Uterus (tissue), 4 donors: ENCODE results near the gene RBFOX2. TPM values are rescaled to one million over a fixed set of nuclear protein-coding genes. Genes with fewer than 3 reads are reported as not detected.

Experiments used
- DNase-seq, 2 donors: peaks; one replicate each; pipeline ENCODE4 v3.0.0-alpha.2; 2019 to 2020
- H3K27ac ChIP-seq, 2 donors: fragments of 200-600 bp; sonication (generic); 1 replicate in 1 of 2; 2 replicates in 1 of 2; pipeline ENCODE4 v1.5.1; 2016 to 2018
- H3K27me3 ChIP-seq, 2 donors: fragments of 200-600 bp; sonication (generic); one replicate each; pipeline ENCODE4 v1.5.1; 2018 to 2019; ENCODE audit warnings: control low read depth in 1 of 2
- H3K36me3 ChIP-seq, 2 donors: fragments of 200-600 bp; sonication (generic); one replicate each; pipeline ENCODE4 v1.5.1; 2019; ENCODE audit warnings: control low read depth in 1 of 2
- H3K4me1 ChIP-seq, 2 donors: fragments of 200-600 bp; sonication (generic); one replicate each; pipeline ENCODE4 v1.5.1; 2018 to 2019; ENCODE audit warnings: control low read depth in 1 of 2
- H3K4me3 ChIP-seq, 2 donors: fragments of 200-600 bp; sonication (generic); 1 replicate in 1 of 2; 2 replicates in 1 of 2; pipeline ENCODE4 v1.5.1; 2018 to 2019; ENCODE audit warnings: mild to moderate bottlenecking in 1 of 2
- H3K9me3 ChIP-seq, 2 donors: fragments of 200-600 bp; sonication (generic); one replicate each; pipeline ENCODE4 v1.5.1; 2019; ENCODE audit warnings: control low read depth in 1 of 2
- CTCF ChIP-seq, 4 experiments: fragments of 200-600 bp in 2 of 4; fragments of 450-650 bp in 2 of 4; sonication (generic) in 2 of 4; IDR thresholded peaks; one replicate each; pipeline ENCODE4 v1.5.1; 2016 to 2019; ENCODE audit warnings: antibody characterized with exemption in 4 of 4, mild to moderate bottlenecking in 2 of 4, moderate library complexity in 1 of 4
- POLR2A ChIP-seq, 2 donors: fragments of 450-650 bp; IDR thresholded peaks; one replicate each; pipeline ENCODE4 v1.6.1; 2016; ENCODE audit warnings: antibody characterized with exemption in 2 of 2, mild to moderate bottlenecking in 1 of 2, moderate library complexity in 1 of 2
- intact Hi-C: fragments of 100-400 bp; cut with DNase I; formaldehyde crosslinking; loops from one replicate; pipeline ENCODE4 v1.15.1; 2023; ENCODE audit warnings: low total_unique reads
- total RNA-seq, 4 donors: library from RNA; depleted of rRNA in 3 of 4; stranded (reverse); fragments of >200 nt in 3 of 4; gene quantifications; one replicate each; pipeline versions ENCODE4 v1.1.0 to v1.2.4, GENCODE V29; 2014 to 2023
- donor health status: DM: yes; HTN: yes; CAD: no.

The RBFOX2 gene
- total RNA-seq, 4 donors from 2014 or later, result 81.0 to 311 (median 147) TPM

- Histone ChIP-seq H3K9me3 (no peaks in the 10 kb centered on the region), H3K4me3 (no peak overlapping the region), H3K36me3 (no peaks in the 10 kb centered on the region), H3K4me1 (no peaks in the 10 kb centered on the region), H3K27me3 (no peaks in the 10 kb centered on the region), H3K27ac (no peak overlapping the region)
- DNase-seq, result no peak
- intact Hi-C loops, result no loop called here
- TF ChIP-seq POLR2A (IDR thresholded peaks at IDR 0.05) (no peak), CTCF (IDR thresholded peaks at IDR 0.05) (no peak)
These were observed 317.3 kb downstream of the RBFOX2 start for GRCh38 chr22:35711336-35711735.

- intact Hi-C loops, result no loop called here
- DNase-seq, result no peak
These were observed 319.7 kb downstream of the RBFOX2 start for GRCh38 chr22:35708917-35709316.

GRCh38 chr22:35708453-35708852 lies 320.2 kb downstream of the RBFOX2 start:
- H3K36me3 ChIP-seq, result no peaks in the 10 kb centered on the region
- intact Hi-C loops, result no loop called here
- no peaks in the 10 kb centered on the region for H3K9me3 ChIP-seq
- no peak overlapping the region for H3K4me3 ChIP-seq
- TF ChIP-seq CTCF (IDR thresholded peaks at IDR 0.05) (no peak), POLR2A (IDR thresholded peaks at IDR 0.05) (no peak)
- DNase-seq, result no peak
- no peak overlapping the region for H3K27ac ChIP-seq
- no peaks in the 10 kb centered on the region for H3K27me3 ChIP-seq
- no peaks in the 10 kb centered on the region for H3K4me1 ChIP-seq

More at GRCh38 chr22:35708917-35709316, 319.7 kb downstream of the RBFOX2 start:
- no peak overlapping the region for H3K27ac ChIP-seq
- no peak for TF ChIP-seq POLR2A (IDR thresholded peaks at IDR 0.05)
- TF ChIP-seq CTCF (IDR thresholded peaks at IDR 0.05), result no peak
- no peak overlapping the region for H3K4me3 ChIP-seq
- H3K9me3 ChIP-seq, result no peaks in the 10 kb centered on the region
- H3K36me3 ChIP-seq, result no peaks in the 10 kb centered on the region
- H3K27me3 ChIP-seq, result no peaks in the 10 kb centered on the region
- H3K4me1 ChIP-seq, result no peaks in the 10 kb centered on the region

GRCh38 chr22:35705141-35705540 lies 323.5 kb downstream of the RBFOX2 start:
- DNase-seq, result no peak

More at GRCh38 chr22:35705141-35705540, 323.5 kb downstream of the RBFOX2 start:
- H3K27me3 ChIP-seq, result no peaks in the 10 kb centered on the region
- H3K4me1 ChIP-seq, result no peaks in the 10 kb centered on the region
- no peak overlapping the region for H3K4me3 ChIP-seq
- intact Hi-C loops, result no loop called here
- H3K27ac ChIP-seq, result no peak overlapping the region
- no peaks in the 10 kb centered on the region for H3K36me3 ChIP-seq
- H3K9me3 ChIP-seq, result no peaks in the 10 kb centered on the region
- TF ChIP-seq POLR2A (IDR thresholded peaks at IDR 0.05) (no peak), CTCF (IDR thresholded peaks at IDR 0.05) (no peak)
